Measurements from ENCODE around the gene TRIM32.

The TRIM32 gene

DNA sequence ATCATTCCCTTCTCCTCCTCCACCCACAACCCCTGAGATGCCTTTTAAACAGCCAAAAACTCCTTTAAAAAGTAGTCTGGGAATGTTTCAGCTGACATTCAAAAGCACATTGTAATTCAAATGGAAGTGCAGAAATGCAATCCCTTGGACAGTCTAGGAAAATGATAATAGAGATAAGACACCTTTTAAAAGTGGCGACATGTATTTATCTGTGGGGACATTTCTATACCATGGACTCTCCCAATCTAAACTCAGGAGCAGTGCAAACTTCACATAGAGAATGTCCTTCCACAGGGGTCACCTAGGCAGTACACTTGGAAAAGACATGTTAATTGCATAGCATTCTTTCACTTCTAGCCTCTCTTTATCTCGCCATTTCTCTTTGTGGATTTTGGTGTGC is 33.0 kb downstream of the TRIM32 start:
- POLR2A ChIA-PET: no interaction called here
- DNase-seq (ENCODE audit: extremely low spot score): no peak
- CTCF ChIA-PET: no interaction called here
- TF ChIP-seq SUZ12 (IDR thresholded peaks at IDR 0.05) (no peak), FOXA1 (IDR thresholded peaks at IDR 0.05) (no peak), FOXK2 (IDR thresholded peaks at IDR 0.05) (no peak), HDGF (IDR thresholded peaks at IDR 0.05; ENCODE audit: borderline replicate concordance) (no peak), L3MBTL2 (conservative IDR thresholded peaks at IDR 0.05) (no peak), LEF1 (IDR thresholded peaks at IDR 0.05; ENCODE audit: borderline replicate concordance) (no peak), TARDBP (IDR thresholded peaks at IDR 0.05) (no peak)
- TF ChIP-seq, protein P1, sequence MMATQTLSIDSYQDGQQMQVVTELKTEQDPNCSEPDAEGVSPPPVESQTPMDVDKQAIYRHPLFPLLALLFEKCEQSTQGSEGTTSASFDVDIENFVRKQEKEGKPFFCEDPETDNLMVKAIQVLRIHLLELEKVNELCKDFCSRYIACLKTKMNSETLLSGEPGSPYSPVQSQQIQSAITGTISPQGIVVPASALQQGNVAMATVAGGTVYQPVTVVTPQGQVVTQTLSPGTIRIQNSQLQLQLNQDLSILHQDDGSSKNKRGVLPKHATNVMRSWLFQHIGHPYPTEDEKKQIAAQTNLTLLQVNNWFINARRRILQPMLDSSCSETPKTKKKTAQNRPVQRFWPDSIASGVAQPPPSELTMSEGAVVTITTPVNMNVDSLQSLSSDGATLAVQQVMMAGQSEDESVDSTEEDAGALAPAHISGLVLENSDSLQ (IDR thresholded peaks at IDR 0.05): no peak

- ChIA-PET CTCF (no interaction called here), POLR2A (no interaction called here)
- DNase-seq (ENCODE audit: extremely low spot score): no peak
- no peak for TF ChIP-seq FOXK2 (IDR thresholded peaks at IDR 0.05)
- TF ChIP-seq HDGF (IDR thresholded peaks at IDR 0.05; ENCODE audit: borderline replicate concordance): no peak
- no peak for TF ChIP-seq NFRKB (IDR thresholded peaks at IDR 0.05)
- no peak for TF ChIP-seq FOXM1 (IDR thresholded peaks at IDR 0.05; ENCODE audit: borderline replicate concordance)
- TF ChIP-seq ELF4 (IDR thresholded peaks at IDR 0.05): no peak
- TF ChIP-seq SUZ12 (IDR thresholded peaks at IDR 0.05): no peak
- TF ChIP-seq LEF1 (IDR thresholded peaks at IDR 0.05; ENCODE audit: borderline replicate concordance): no peak
- no peak for TF ChIP-seq SP1 (IDR thresholded peaks at IDR 0.05)
- TF ChIP-seq, protein P1 (IDR thresholded peaks at IDR 0.05): no peak
- no peak for TF ChIP-seq CTBP1 (IDR thresholded peaks at IDR 0.05; ENCODE audit: borderline replicate concordance)
- no peak for TF ChIP-seq TARDBP (IDR thresholded peaks at IDR 0.05)
- TF ChIP-seq FOXA1 (IDR thresholded peaks at IDR 0.05): no peak
- TF ChIP-seq L3MBTL2 (conservative IDR thresholded peaks at IDR 0.05): no peak
- TF ChIP-seq BHLHE40 (IDR thresholded peaks at IDR 0.05; ENCODE audit: borderline replicate concordance): no peak
- TF ChIP-seq ARNT (IDR thresholded peaks at IDR 0.05): no peak
- no peak for TF ChIP-seq ZNF384 (IDR thresholded peaks at IDR 0.05)
These were observed 34.3 kb downstream of the TRIM32 start for GRCh38 chr9:116721411-116721810.

GRCh38 chr9:116721944-116722343 is 34.8 kb downstream of the TRIM32 start:
- no peak for TF ChIP-seq NFRKB (IDR thresholded peaks at IDR 0.05)
- no peak for TF ChIP-seq FOXM1 (IDR thresholded peaks at IDR 0.05; ENCODE audit: borderline replicate concordance)
- TF ChIP-seq TARDBP (IDR thresholded peaks at IDR 0.05): no peak
- TF ChIP-seq BHLHE40 (IDR thresholded peaks at IDR 0.05; ENCODE audit: borderline replicate concordance): no peak
- ChIA-PET CTCF (no interaction called here), POLR2A (no interaction called here)
- no peak for DNase-seq (ENCODE audit: extremely low spot score)

- TF ChIP-seq HDGF (IDR thresholded peaks at IDR 0.05; ENCODE audit: borderline replicate concordance) (no peak), ZNF384 (IDR thresholded peaks at IDR 0.05) (no peak)
- CTCF ChIA-PET: no interaction called here
- POLR2A ChIA-PET: no interaction called here
- no peak for DNase-seq (ENCODE audit: extremely low spot score)
These were observed 37.0 kb downstream of the TRIM32 start for GRCh38 chr9:116724123-116724522.

DNA sequence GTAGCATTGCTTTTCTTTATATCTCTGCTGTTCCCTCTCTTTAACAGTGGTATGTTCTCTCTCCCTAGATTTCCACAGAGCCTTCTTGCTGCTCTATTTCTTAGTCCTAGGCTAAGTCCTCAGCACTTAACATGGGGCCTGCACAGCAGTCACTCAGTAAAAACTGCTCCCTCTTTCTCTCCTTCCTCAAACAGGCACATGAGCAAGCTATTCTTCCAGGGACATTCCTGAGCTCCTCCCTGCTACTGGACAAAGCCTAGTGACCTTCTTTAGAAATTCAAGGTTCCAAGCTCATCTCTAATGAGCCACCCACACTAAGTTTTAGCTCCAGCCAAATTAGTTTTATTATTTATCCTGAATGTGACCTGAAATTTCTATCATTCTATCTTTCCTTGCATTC is 39.5 kb downstream of the TRIM32 start:
- DNase-seq (ENCODE audit: extremely low spot score): no peak
- ChIA-PET CTCF (interaction anchor here (0.9 to 1.0 kb wide), 2 partner anchors 11 to 15 kb away, joined by 4 to 6 read pairs; no protein-coding TSS in a partner anchor), POLR2A (no interaction called here)
- TF ChIP-seq, protein P1 (IDR thresholded peaks at IDR 0.05): no peak
- TF ChIP-seq ELF4 (IDR thresholded peaks at IDR 0.05) (no peak), FOXM1 (IDR thresholded peaks at IDR 0.05; ENCODE audit: borderline replicate concordance) (no peak), SP1 (IDR thresholded peaks at IDR 0.05) (no peak), HDGF (IDR thresholded peaks at IDR 0.05; ENCODE audit: borderline replicate concordance) (no peak), TARDBP (IDR thresholded peaks at IDR 0.05) (no peak), ARNT (IDR thresholded peaks at IDR 0.05) (no peak), SUZ12 (IDR thresholded peaks at IDR 0.05) (no peak), FOXA1 (IDR thresholded peaks at IDR 0.05) (no peak), FOXK2 (IDR thresholded peaks at IDR 0.05) (no peak)

DNA sequence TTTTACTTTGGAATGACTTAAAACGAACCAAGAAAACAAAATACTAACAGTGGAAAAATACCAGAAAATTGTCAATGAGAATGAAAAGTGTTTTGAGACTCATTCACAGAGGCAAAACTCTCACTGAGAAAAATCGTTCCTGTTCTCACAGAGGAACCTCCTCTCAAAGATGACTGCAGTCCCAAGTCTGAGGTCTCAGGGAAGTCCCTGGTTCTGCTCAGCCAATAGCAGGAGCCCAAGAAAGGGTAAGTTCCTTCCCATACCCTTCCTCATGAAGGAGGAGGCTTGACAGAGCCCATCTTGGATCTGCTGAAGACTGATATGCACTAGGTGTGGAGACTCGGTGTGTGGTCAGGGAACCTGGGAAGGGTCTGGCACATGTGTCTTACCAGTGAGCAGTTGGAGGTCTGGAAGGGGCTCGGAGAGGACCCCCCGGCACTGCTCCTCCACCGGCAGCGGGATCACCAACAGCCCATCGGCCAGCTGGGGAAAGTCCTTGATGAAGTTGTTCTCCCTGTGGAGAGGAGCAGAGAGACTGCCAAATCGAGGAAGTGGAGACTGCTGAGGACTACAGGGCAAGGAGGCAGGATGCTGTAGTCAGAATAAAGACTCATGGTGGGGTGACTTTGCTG is 46.0 kb downstream of the TRIM32 start:
- no peak for TF ChIP-seq HDGF (IDR thresholded peaks at IDR 0.05; ENCODE audit: borderline replicate concordance)
- TF ChIP-seq FOXA1 (IDR thresholded peaks at IDR 0.05): no peak
- TF ChIP-seq LEF1 (IDR thresholded peaks at IDR 0.05; ENCODE audit: borderline replicate concordance): no peak
- no peak for TF ChIP-seq CTBP1 (IDR thresholded peaks at IDR 0.05; ENCODE audit: borderline replicate concordance)
- TF ChIP-seq FOXK2 (IDR thresholded peaks at IDR 0.05): no peak
- TF ChIP-seq BHLHE40 (IDR thresholded peaks at IDR 0.05; ENCODE audit: borderline replicate concordance): no peak
- TF ChIP-seq FOXM1 (IDR thresholded peaks at IDR 0.05; ENCODE audit: borderline replicate concordance): no peak
- TF ChIP-seq ARNT (IDR thresholded peaks at IDR 0.05): no peak
- no peak for TF ChIP-seq TARDBP (IDR thresholded peaks at IDR 0.05)
- TF ChIP-seq L3MBTL2 (conservative IDR thresholded peaks at IDR 0.05): no peak
- ChIA-PET POLR2A (no interaction called here), CTCF (no interaction called here)
- no peak for DNase-seq (ENCODE audit: extremely low spot score)

Measured in HEK293T (cell line).